Osteocyte (in vitro differentiated cells): Measurements from ENCODE around the gene PARN. TPM values are rescaled to one million over a fixed set of nuclear protein-coding genes. Genes with fewer than 3 reads are reported as not detected.

ENCODE experiments used
- DNase-seq: peaks from one replicate; pipeline ENCODE4 v3.0.0; 2021; ENCODE audit warnings: mixed read lengths; ENCODE audit not compliant: unreplicated experiment; ENCODE audit errors: extremely low spot score
- H3K27ac Mint-ChIP-seq: one replicate; pipeline ENCODE4 v1.8.0; 2021; ENCODE audit warnings: mild to moderate bottlenecking, mixed read lengths; ENCODE audit not compliant: unreplicated experiment
- H3K27me3 Mint-ChIP-seq: one replicate; pipeline ENCODE4 v1.8.0; 2021; ENCODE audit warnings: mixed read lengths; ENCODE audit not compliant: unreplicated experiment
- H3K36me3 Mint-ChIP-seq: one replicate; pipeline ENCODE4 v1.8.0; 2021; ENCODE audit warnings: mixed read lengths; ENCODE audit not compliant: unreplicated experiment
- H3K4me1 Mint-ChIP-seq: one replicate; pipeline ENCODE4 v1.8.0; 2021; ENCODE audit warnings: mixed read lengths; ENCODE audit not compliant: unreplicated experiment
- H3K4me3 Mint-ChIP-seq: one replicate; pipeline ENCODE4 v1.8.0; 2021; ENCODE audit warnings: mild to moderate bottlenecking, moderate library complexity, mixed read lengths; ENCODE audit not compliant: unreplicated experiment
- H3K9me3 Mint-ChIP-seq: one replicate; pipeline ENCODE4 v1.8.0; 2021; ENCODE audit warnings: mixed read lengths; ENCODE audit not compliant: unreplicated experiment
- CTCF ChIP-seq: fragments of 200-600 bp; sonication (generic); IDR thresholded peaks from 2 replicates; pipeline ENCODE4 v1.5.0; 2021; ENCODE audit warnings: antibody characterized with exemption, mild to moderate bottlenecking, moderate library complexity
- total RNA-seq: library from RNA; stranded (reverse); gene quantifications from 2 replicates; pipeline ENCODE4 v1.2.1, GENCODE V29; 2021

PARN gene
- total RNA-seq, 1 donor from 2014 or later, result 34.2 TPM

GRCh38 chr16:14523632-14524031 is 106.4 kb downstream of the PARN start:
- Mint-ChIP-seq H3K4me1 (peaks cover 16% of the 10 kb centered on the region), H3K27me3 (no peaks in the 10 kb centered on the region), H3K36me3 (peaks cover 4% of the 10 kb centered on the region), H3K27ac (no peak overlapping the region), H3K9me3 (no peaks in the 10 kb centered on the region), H3K4me3 (no peak overlapping the region)
- TF ChIP-seq CTCF, result no peak
- no peak for DNase-seq

- Mint-ChIP-seq H3K4me3 (no peak overlapping the region), H3K27me3 (no peaks in the 10 kb centered on the region), H3K36me3 (peaks cover 4% of the 10 kb centered on the region), H3K4me1 (peaks cover 9% of the 10 kb centered on the region), H3K9me3 (no peaks in the 10 kb centered on the region), H3K27ac (no peak overlapping the region)
- no peak for TF ChIP-seq CTCF
- DNase-seq, result no peak
Observed at GRCh38 chr16:14522671-14523070, 107.4 kb downstream of the PARN start.

DNA sequence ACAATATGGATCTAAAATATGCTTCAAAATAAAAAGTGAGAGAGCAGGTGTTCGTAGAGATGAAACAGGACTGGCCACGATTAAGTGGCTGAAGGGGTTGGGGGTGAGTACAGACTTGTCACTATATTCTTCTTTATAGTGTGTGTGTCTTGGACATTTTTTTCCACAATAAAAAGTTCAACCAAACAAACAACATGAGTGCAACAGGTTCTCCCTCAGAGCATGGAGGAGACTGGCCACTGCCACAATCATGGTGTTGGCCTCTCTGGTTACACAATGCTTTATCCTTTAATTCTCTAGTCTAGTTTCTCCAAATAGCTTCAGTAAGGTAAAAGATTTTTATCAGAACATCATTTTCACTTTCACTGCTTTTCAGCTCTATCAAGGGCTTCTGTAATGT is 109.3 kb downstream of the PARN start:
- no peak overlapping the region for H3K4me3 Mint-ChIP-seq
- H3K4me1 Mint-ChIP-seq, result peaks cover 3% of the 10 kb centered on the region
- H3K9me3 Mint-ChIP-seq, result no peaks in the 10 kb centered on the region
- peak overlapping the region; percentile 5 for H3K27ac Mint-ChIP-seq
- no peaks in the 10 kb centered on the region for H3K27me3 Mint-ChIP-seq
- peaks cover 4% of the 10 kb centered on the region for H3K36me3 Mint-ChIP-seq
- no peak for TF ChIP-seq CTCF
- no peak for DNase-seq

DNA sequence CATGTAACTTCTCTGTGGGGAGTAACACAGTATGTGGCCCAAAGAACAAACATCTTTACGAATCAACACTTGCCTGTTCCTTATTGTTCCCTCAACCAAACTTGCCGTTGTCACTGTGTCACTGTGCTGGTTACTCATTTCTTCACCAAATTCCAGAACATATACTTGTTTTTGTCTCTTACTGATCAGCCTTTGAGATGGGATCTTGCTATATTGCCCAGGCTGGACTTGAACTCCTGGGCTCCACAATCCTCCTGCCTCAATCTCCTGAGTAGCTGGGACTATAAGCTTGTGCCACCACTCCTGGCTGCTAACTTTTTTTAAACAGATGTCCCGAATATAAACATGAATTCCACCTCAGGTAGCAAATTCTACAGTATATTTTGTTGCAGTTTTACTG is 115.1 kb downstream of the PARN start:
- no peak overlapping the region for H3K27ac Mint-ChIP-seq
- H3K9me3 Mint-ChIP-seq, result no peaks in the 10 kb centered on the region
- no peaks in the 10 kb centered on the region for H3K27me3 Mint-ChIP-seq
- H3K4me3 Mint-ChIP-seq, result no peak overlapping the region
- TF ChIP-seq CTCF, result no peak
- no peaks in the 10 kb centered on the region for H3K36me3 Mint-ChIP-seq
- H3K4me1 Mint-ChIP-seq, result peaks cover 14% of the 10 kb centered on the region
- no peak for DNase-seq

GRCh38 chr16:14513389-14514107 is 116.5 kb downstream of the PARN start:
- no peak overlapping the region for H3K27ac Mint-ChIP-seq
- TF ChIP-seq CTCF, result no peak
- peaks cover 14% of the 10 kb centered on the region for H3K4me1 Mint-ChIP-seq
- H3K36me3 Mint-ChIP-seq, result no peaks in the 10 kb centered on the region
- DNase-seq, result no peak
- no peaks in the 10 kb centered on the region for H3K27me3 Mint-ChIP-seq
- H3K9me3 Mint-ChIP-seq, result no peaks in the 10 kb centered on the region
- H3K4me3 Mint-ChIP-seq, result no peak overlapping the region
